GM20000 (cell line): ENCODE data around the gene SLC30A2.

Source experiments
- DNase-seq: peaks from one replicate; pipeline ENCODE4 v3.0.0; 2012; ENCODE audit warnings: low spot score
- CTCF ChIP-seq: IDR thresholded peaks from 2 replicates; pipeline ENCODE4 v1.5.1; 2012; ENCODE audit warnings: mild to moderate bottlenecking, control low read depth; ENCODE audit errors: extremely low read depth, missing control alignments

The SLC30A2 gene

GRCh38 chr1:26057189-26057588 lies 11.3 kb upstream of the SLC30A2 start:
- DNase-seq: no peak
- no peak for TF ChIP-seq CTCF

- no peak for TF ChIP-seq CTCF
- no peak for DNase-seq
These were observed 9.1 kb upstream of the SLC30A2 start for GRCh38 chr1:26055041-26055440.

- DNase-seq: no peak
- TF ChIP-seq CTCF: no peak
These were observed 8.0 kb upstream of the SLC30A2 start for GRCh38 chr1:26053718-26054560.

GRCh38 chr1:26050248-26050640 lies 4.3 kb upstream of the SLC30A2 start:
- TF ChIP-seq CTCF: no peak
- DNase-seq: no peak

GRCh38 chr1:26049531-26050247 lies 3.8 kb upstream of the SLC30A2 start:
- no peak for DNase-seq
- TF ChIP-seq CTCF: no peak

GRCh38 chr1:26047278-26047874 lies 1.5 kb upstream of the SLC30A2 start:
- no peak for TF ChIP-seq CTCF
- DNase-seq: no peak

- no peak for TF ChIP-seq CTCF
- no peak for DNase-seq
These were observed 553 bp upstream of the SLC30A2 start for GRCh38 chr1:26046246-26047095.
